Measurements from ENCODE around the gene ZC3HAV1L. TPM values are rescaled to one million over a fixed set of nuclear protein-coding genes. Genes with fewer than 3 reads are reported as not detected.

ZC3HAV1L gene
- total RNA-seq, 1 experiment from 2014 or later = 27.3 TPM

DNA sequence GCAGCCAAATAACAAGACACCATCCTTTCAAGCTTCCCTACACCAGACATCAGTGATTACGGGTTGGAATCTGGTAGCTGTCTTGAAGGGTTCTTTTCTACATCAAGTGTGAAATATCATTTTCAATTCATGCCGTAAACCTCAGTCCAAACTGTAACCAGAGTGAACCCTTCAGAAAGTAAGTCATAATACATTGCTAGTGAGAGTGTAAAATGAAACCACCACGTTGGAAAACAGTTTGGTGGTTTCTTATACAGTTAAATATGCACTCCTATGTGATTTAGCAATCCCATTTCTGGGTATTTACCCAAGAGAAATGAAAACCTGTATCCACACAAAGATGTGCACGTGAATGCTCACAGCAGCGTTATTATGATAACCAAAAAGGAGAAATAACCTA, 25.6 kb upstream of the ZC3HAV1L start:
- in situ Hi-C loops (cut with HindIII; ENCODE audit: low pct_unique_long_range_greater_than_20kb, low sequenced_read_pairs) (no loop called here), intact Hi-C loops (cut with micrococcal nuclease; ENCODE audit: unreplicated experiment) (no loop called here)
- H3K27me3 ChIP-seq (ENCODE audit: control insufficient read depth, insufficient read depth, low read length) = no peaks in the 10 kb centered on the region
- ChIA-PET CTCF (no interaction called here), POLR2A (no interaction called here)
- peaks cover 20% of the 10 kb centered on the region for H3K36me3 ChIP-seq (ENCODE audit: control insufficient read depth, insufficient read depth, low read length)
- no peak for DNase-seq (ENCODE audit: low read depth, low spot score)
- no peaks in the 10 kb centered on the region for H3K4me1 ChIP-seq (ENCODE audit: control insufficient read depth, insufficient read depth, low read length)
- ATAC-seq = no peak
- H3K27ac ChIP-seq (ENCODE audit: low read length) = no peak overlapping the region
- no TSS peak for BruUV-seq (replicated peaks)
- TF ChIP-seq TCF7L2 (IDR thresholded peaks at IDR 0.05; ENCODE audit: low read depth, low read length) (no peak), SIN3A (IDR thresholded peaks at IDR 0.05; ENCODE audit: borderline replicate concordance, insufficient read depth, low read depth, low read length) (no peak), POLR2AphosphoS5 (IDR thresholded peaks at IDR 0.05; ENCODE audit: low read depth, low read length) (no peak)
- TF ChIP-seq, protein P1, sequence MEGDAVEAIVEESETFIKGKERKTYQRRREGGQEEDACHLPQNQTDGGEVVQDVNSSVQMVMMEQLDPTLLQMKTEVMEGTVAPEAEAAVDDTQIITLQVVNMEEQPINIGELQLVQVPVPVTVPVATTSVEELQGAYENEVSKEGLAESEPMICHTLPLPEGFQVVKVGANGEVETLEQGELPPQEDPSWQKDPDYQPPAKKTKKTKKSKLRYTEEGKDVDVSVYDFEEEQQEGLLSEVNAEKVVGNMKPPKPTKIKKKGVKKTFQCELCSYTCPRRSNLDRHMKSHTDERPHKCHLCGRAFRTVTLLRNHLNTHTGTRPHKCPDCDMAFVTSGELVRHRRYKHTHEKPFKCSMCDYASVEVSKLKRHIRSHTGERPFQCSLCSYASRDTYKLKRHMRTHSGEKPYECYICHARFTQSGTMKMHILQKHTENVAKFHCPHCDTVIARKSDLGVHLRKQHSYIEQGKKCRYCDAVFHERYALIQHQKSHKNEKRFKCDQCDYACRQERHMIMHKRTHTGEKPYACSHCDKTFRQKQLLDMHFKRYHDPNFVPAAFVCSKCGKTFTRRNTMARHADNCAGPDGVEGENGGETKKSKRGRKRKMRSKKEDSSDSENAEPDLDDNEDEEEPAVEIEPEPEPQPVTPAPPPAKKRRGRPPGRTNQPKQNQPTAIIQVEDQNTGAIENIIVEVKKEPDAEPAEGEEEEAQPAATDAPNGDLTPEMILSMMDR (IDR thresholded peaks at IDR 0.05) = no peak
- TF ChIP-seq, protein P2, sequence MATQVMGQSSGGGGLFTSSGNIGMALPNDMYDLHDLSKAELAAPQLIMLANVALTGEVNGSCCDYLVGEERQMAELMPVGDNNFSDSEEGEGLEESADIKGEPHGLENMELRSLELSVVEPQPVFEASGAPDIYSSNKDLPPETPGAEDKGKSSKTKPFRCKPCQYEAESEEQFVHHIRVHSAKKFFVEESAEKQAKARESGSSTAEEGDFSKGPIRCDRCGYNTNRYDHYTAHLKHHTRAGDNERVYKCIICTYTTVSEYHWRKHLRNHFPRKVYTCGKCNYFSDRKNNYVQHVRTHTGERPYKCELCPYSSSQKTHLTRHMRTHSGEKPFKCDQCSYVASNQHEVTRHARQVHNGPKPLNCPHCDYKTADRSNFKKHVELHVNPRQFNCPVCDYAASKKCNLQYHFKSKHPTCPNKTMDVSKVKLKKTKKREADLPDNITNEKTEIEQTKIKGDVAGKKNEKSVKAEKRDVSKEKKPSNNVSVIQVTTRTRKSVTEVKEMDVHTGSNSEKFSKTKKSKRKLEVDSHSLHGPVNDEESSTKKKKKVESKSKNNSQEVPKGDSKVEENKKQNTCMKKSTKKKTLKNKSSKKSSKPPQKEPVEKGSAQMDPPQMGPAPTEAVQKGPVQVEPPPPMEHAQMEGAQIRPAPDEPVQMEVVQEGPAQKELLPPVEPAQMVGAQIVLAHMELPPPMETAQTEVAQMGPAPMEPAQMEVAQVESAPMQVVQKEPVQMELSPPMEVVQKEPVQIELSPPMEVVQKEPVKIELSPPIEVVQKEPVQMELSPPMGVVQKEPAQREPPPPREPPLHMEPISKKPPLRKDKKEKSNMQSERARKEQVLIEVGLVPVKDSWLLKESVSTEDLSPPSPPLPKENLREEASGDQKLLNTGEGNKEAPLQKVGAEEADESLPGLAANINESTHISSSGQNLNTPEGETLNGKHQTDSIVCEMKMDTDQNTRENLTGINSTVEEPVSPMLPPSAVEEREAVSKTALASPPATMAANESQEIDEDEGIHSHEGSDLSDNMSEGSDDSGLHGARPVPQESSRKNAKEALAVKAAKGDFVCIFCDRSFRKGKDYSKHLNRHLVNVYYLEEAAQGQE (IDR thresholded peaks at IDR 0.05; ENCODE audit: insufficient read depth in 1 of 2, low read depth in 2 of 2, low read length in 1 of 2) = no peak
- H3K9me3 ChIP-seq (ENCODE audit: control insufficient read depth, insufficient read depth, low read depth, low read length) = no peaks in the 10 kb centered on the region
- no peak overlapping the region for H3K4me3 ChIP-seq (ENCODE audit: low read depth in 2 of 2, low read length in 2 of 2)

GRCh38 chr7:139060695-139061237, 24.9 kb upstream of the ZC3HAV1L start:
- BruUV-seq (replicated peaks) = no TSS peak
- intact Hi-C loops (cut with micrococcal nuclease; ENCODE audit: unreplicated experiment) = no loop called here
- POLR2A ChIA-PET = no interaction called here

More at GRCh38 chr7:139060695-139061237, 24.9 kb upstream of the ZC3HAV1L start:
- no peak for TF ChIP-seq TCF7L2 (IDR thresholded peaks at IDR 0.05; ENCODE audit: low read depth, low read length)
- TF ChIP-seq POLR2AphosphoS5 (IDR thresholded peaks at IDR 0.05; ENCODE audit: low read depth, low read length) = no peak
- TF ChIP-seq, protein P2 (IDR thresholded peaks at IDR 0.05; ENCODE audit: insufficient read depth in 1 of 2, low read depth in 2 of 2, low read length in 1 of 2) = no peak
- TF ChIP-seq, protein P1 (IDR thresholded peaks at IDR 0.05) = no peak
- TF ChIP-seq SIN3A (IDR thresholded peaks at IDR 0.05; ENCODE audit: borderline replicate concordance, insufficient read depth, low read depth, low read length) = no peak
- Histone ChIP-seq H3K27me3 (ENCODE audit: control insufficient read depth, insufficient read depth, low read length) (no peaks in the 10 kb centered on the region), H3K4me3 (ENCODE audit: low read depth in 2 of 2, low read length in 2 of 2) (no peak overlapping the region), H3K36me3 (ENCODE audit: control insufficient read depth, insufficient read depth, low read length) (peaks cover 22% of the 10 kb centered on the region), H3K9me3 (ENCODE audit: control insufficient read depth, insufficient read depth, low read depth, low read length) (no peaks in the 10 kb centered on the region), H3K27ac (ENCODE audit: low read length) (no peak overlapping the region), H3K4me1 (ENCODE audit: control insufficient read depth, insufficient read depth, low read length) (no peaks in the 10 kb centered on the region)
- CTCF ChIA-PET = no interaction called here
- DNase-seq (ENCODE audit: low read depth, low spot score) (no peak), ATAC-seq (no peak)
- in situ Hi-C loops (cut with HindIII; ENCODE audit: low pct_unique_long_range_greater_than_20kb, low sequenced_read_pairs) = no loop called here
